NCI-H2081 (cell line): Measurements from ENCODE around the gene NCLN.
A peak's percentile ranks its signal among the peaks of the same experiment; 100 is the strongest.
"Not testable (repeated sequence)": the region's sequence is repeated elsewhere in the genome, so short reads cannot be mapped to it uniquely, and the experiment has no call there.

ENCODE experiments used
- DNase-seq, 2 experiments: peaks; one replicate each; lab custom pipeline; 2025; lab: John Stamatoyannopoulos, UW

NCLN gene

GRCh38 chr19:3185461-3186159 lies at the start of gene NCLN:
Gene NCLN (plus strand): TSS chr19:3185930. CDS start chr19:3186031, 101 bp downstream.
- peak; percentile 90 to 92 for DNase-seq

- no peak for DNase-seq
Observed at GRCh38 chr19:3135961-3136683, 49.6 kb upstream of the NCLN start, which contains the start of gene GNA15. Gene GNA15 (plus strand): TSS chr19:3136033. CDS start chr19:3136451, 418 bp downstream.

GRCh38 chr19:3136684-3137055 lies 49.1 kb upstream of the NCLN start:
- no peak for DNase-seq

- no peak for DNase-seq
Observed at GRCh38 chr19:3137119-3137518, 48.6 kb upstream of the NCLN start.

GRCh38 chr19:3138268-3138667 lies 47.5 kb upstream of the NCLN start:
- DNase-seq: no peak

- no peak for DNase-seq
Observed at GRCh38 chr19:3140667-3141038, 45.1 kb upstream of the NCLN start.

- no peak for DNase-seq
Observed at GRCh38 chr19:3142292-3142670, 43.4 kb upstream of the NCLN start.

GRCh38 chr19:3142781-3143337 lies 42.9 kb upstream of the NCLN start:
- DNase-seq: no peak

- no peak for DNase-seq
Observed at GRCh38 chr19:3145909-3146676, 39.6 kb upstream of the NCLN start.

GRCh38 chr19:3146677-3147100 lies 39.0 kb upstream of the NCLN start:
- DNase-seq: no peak

- DNase-seq: no peak
Observed at GRCh38 chr19:3148503-3148902, 37.2 kb upstream of the NCLN start.

GRCh38 chr19:3149089-3149488 lies 36.6 kb upstream of the NCLN start:
- no peak for DNase-seq

GRCh38 chr19:3149526-3150505 lies 35.9 kb upstream of the NCLN start:
- no peak for DNase-seq

- no peak for DNase-seq
Observed at GRCh38 chr19:3150739-3151329, 34.9 kb upstream of the NCLN start.

- DNase-seq: no peak
Observed at GRCh38 chr19:3151563-3152418, 33.9 kb upstream of the NCLN start.

- DNase-seq: no peak
Observed at GRCh38 chr19:3152419-3152780, 33.3 kb upstream of the NCLN start.

- no peak for DNase-seq
Observed at GRCh38 chr19:3153286-3154230, 32.2 kb upstream of the NCLN start.

- not testable (repeated sequence) for DNase-seq
Observed at GRCh38 chr19:3154447-3154846, 31.3 kb upstream of the NCLN start.
